DMS 273 (cell line): ENCODE measurements around the gene ENTPD7.
"Not testable (repeated sequence)": the region's sequence is repeated elsewhere in the genome, so short reads cannot be mapped to it uniquely, and the experiment has no call there.

Source experiments
- DNase-seq: peaks from one replicate; lab custom pipeline; 2025; ENCODE audit not compliant: unreplicated experiment; lab: John Stamatoyannopoulos, UW

ENTPD7 gene

GRCh38 chr10:99682752-99683151 is 23.4 kb downstream of the ENTPD7 start:
- DNase-seq: peak; percentile 40

- no peak for DNase-seq
Measured at GRCh38 chr10:99685597-99685967, 26.3 kb downstream of the ENTPD7 start.

GRCh38 chr10:99689461-99689860 is 30.2 kb downstream of the ENTPD7 start:
- DNase-seq: no peak

GRCh38 chr10:99693933-99694583 is 34.7 kb downstream of the ENTPD7 start:
- DNase-seq: no peak

- DNase-seq: no peak
Measured at GRCh38 chr10:99695761-99696160, 36.5 kb downstream of the ENTPD7 start.

GRCh38 chr10:99698504-99699080 is 39.3 kb downstream of the ENTPD7 start:
- DNase-seq: no peak

GRCh38 chr10:99700649-99701048 is 41.3 kb downstream of the ENTPD7 start:
- no peak for DNase-seq

GRCh38 chr10:99708428-99709012 is 49.2 kb downstream of the ENTPD7 start:
- no peak for DNase-seq

GRCh38 chr10:99709480-99710229 is 50.3 kb downstream of the ENTPD7 start:
- DNase-seq: peak; percentile 1

GRCh38 chr10:99711129-99711719 is 51.9 kb downstream of the ENTPD7 start:
- peak; percentile 69 for DNase-seq

- no peak for DNase-seq
Measured at GRCh38 chr10:99714446-99714845, 55.1 kb downstream of the ENTPD7 start.

GRCh38 chr10:99720387-99720786 is 61.1 kb downstream of the ENTPD7 start:
- DNase-seq: no peak

GRCh38 chr10:99730026-99730425 is 70.7 kb downstream of the ENTPD7 start:
- no peak for DNase-seq

GRCh38 chr10:99731306-99732032 is 72.2 kb downstream of the ENTPD7 start:
- no peak for DNase-seq

- peak; percentile 98 for DNase-seq
Measured at GRCh38 chr10:99732033-99732842, 72.9 kb downstream of the ENTPD7 start, which contains the start of the genes COX15 and CUTC. Gene COX15 (minus strand): TSS chr10:99732127. CDS start chr10:99732049, 78 bp downstream. Gene CUTC (plus strand): TSS chr10:99732234. CDS start chr10:99732349, 115 bp downstream.

GRCh38 chr10:99733366-99733765 is 74.1 kb downstream of the ENTPD7 start:
- DNase-seq: peak; percentile 24

GRCh38 chr10:99734111-99734510 is 74.8 kb downstream of the ENTPD7 start:
- not testable (repeated sequence) for DNase-seq

- no peak for DNase-seq
Measured at GRCh38 chr10:99740260-99740659, 81.0 kb downstream of the ENTPD7 start.

- no peak for DNase-seq
Measured at GRCh38 chr10:99740933-99741559, 81.7 kb downstream of the ENTPD7 start.
